VCaP (cell line): ENCODE data around the gene KDM4B.

ENCODE experiments used
- H3K27ac ChIP-seq: fragments of 450-650 bp; 2 replicates; pipeline ENCODE4 v1.5.1; 2017
- CTCF ChIP-seq: fragments of 450-650 bp; conservative IDR thresholded peaks from 2 replicates; pipeline ENCODE4 v1.5.1; 2017; ENCODE audit warnings: mild to moderate bottlenecking, moderate library complexity

Gene KDM4B

GRCh38 chr19:5039642-5040543, 71.0 kb downstream of the KDM4B start:
- no peak for TF ChIP-seq CTCF
- H3K27ac ChIP-seq: no peak overlapping the region

DNA sequence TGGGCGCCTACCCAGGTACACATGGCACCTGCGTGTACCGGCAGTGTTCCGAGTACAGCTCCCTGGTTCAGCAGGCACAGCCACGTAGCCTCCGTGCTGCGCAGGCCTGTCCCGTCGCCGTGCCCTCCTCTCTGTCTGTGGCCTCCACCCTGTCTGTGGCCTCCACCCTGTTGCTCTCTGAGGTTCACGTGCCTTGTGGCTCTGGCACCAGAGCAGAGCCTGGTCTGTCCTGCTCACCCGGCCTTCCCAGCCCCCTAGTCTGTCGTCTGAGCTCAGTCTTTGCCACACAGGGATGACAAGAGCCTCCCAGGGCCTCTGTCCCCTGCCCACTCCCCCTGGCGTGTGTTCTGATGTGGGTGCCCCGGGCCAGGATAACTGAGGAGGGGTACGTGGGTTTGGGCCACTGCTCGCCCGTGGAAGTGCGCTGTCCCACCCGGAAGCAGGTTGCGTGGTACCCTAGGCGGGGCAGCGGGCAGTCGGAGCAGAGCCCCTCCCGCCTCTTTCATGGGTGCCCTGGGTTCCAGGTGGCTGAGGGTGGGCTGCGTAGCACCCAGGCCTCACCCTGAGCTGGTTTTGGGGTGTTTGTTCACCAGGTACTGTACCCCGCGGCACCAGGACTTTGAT, 71.7 kb downstream of the KDM4B start:
- H3K27ac ChIP-seq: no peak overlapping the region
- TF ChIP-seq CTCF: no peak

DNA sequence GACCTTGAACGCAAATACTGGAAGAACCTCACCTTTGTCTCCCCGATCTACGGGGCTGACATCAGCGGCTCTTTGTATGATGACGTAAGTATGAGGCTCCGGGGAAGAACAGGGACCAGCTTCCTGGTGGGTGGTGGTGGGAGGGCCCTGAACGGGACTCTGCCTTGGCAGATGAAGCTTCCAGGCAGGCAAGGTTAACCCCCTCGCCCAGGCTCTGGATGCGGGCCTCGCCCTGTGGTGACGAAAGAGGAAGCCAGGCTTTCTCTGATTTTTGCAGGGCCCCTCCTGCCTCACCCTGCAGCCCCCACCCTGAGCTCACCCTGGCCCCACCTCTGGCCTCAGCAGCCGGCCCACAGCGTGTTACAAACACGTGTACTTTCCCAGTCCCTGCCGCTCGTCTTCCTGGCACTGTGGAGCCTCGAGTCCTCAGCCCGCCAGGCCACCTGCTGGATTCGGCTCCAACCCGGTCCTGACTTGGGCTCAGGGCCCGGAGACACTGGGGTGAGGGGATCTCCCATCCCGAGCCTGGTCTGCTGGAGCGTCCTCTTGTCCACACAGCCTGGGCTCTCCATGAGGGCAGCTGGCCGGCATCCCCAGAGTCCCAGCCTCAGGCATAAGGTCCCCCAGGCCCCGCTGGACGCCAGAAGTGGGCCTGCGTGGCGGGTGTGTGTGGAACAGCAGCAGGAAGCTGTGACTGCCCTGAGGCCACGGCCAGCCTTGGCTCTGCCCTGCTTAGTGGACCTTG, 72.4 kb downstream of the KDM4B start:
- no peak overlapping the region for H3K27ac ChIP-seq

DNA sequence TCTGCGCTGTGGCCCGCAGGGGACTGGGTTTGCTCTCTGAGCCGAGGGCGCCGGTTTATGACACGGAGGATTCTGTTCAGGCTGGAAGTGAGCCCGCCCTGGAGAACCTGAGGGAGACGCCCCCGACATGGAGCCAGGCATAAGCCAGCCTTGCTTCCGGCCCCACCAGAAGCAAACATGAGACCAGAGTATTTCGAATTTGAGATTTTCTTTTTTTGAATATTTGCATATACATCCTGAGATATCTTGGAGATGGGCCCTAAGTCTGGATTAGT, 72.9 kb downstream of the KDM4B start:
- TF ChIP-seq CTCF: no peak
- no peak overlapping the region for H3K27ac ChIP-seq

More for the DNA sequence above, 72.4 kb downstream of the KDM4B start:
- TF ChIP-seq CTCF: no peak

GRCh38 chr19:5042556-5042955, 73.6 kb downstream of the KDM4B start:
- TF ChIP-seq CTCF: no peak
- H3K27ac ChIP-seq: no peak overlapping the region

GRCh38 chr19:5045029-5045428, 76.1 kb downstream of the KDM4B start:
- no peak for TF ChIP-seq CTCF
- peak overlapping the region; percentile 89 for H3K27ac ChIP-seq

DNA sequence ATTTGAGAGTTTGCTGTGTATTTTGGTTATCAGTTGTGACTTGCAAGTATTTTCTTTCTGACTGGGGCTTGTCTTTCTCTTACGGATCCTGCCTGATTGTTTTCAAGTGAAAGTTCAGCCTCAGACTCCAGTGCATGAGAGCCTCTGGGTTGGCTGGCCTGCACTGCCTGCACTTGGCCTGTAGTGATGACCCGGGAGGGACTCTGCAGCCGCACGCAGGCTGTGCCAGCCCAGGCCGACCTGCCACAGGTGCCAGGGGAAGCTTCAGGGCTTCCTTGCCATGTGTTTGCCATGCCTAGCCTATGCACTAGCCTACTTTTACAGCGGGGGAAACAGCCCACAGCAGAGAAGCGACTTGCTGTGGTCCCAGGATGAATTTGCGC, 77.0 kb downstream of the KDM4B start:
- H3K27ac ChIP-seq: peak overlapping the region; percentile 89
- TF ChIP-seq CTCF: peak; percentile 36
